NT2/D1 (cell line): ENCODE measurements around the gene PITRM1.

Source experiments
- YY1 ChIP-seq: IDR thresholded peaks from 2 replicates; pipeline ENCODE4 v1.6.1; 2011; ENCODE audit not compliant: insufficient read length, insufficient read depth
- ZNF274 ChIP-seq: IDR thresholded peaks from 2 replicates; pipeline ENCODE4 v1.6.1; 2011; ENCODE audit warnings: mild to moderate bottlenecking, low read depth, low read length

GRCh38 chr10:3102720-3103427 lies 69.7 kb downstream of the PITRM1 start:
- TF ChIP-seq ZNF274 (no peak), YY1 (no peak)
